ENCODE results near the gene TUBA4B. TPM values are rescaled to one million over a fixed set of nuclear protein-coding genes. Genes with fewer than 3 reads are reported as not detected.

Gene TUBA4B
- total RNA-seq, 3 donors from 2014 or later (not counting 1 experiment from before 2014, with no cell fraction given), result not detected

DNA sequence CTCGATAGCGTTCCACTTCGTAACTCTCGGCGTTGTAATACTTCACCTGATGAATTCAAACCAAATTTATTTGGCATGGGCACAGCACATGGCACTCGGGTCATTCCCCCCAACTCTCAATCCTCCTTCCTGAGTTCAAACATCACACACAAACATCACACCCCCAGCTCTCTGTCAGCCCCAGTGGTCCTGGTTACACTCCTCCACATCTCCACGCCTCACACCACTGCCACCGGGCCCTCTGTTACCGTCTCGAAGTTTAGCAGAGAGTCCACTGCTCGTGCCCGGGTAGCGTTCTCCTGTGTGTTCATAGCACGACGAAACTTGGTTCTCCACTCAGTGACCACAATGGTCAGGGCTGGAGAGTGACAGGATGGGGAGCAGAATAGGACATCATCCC, 38.9 kb upstream of the TUBA4B start:
- H3K27ac Mint-ChIP-seq, result peak overlapping the region in 1 of 2 donors; percentile 15

GRCh38 chr2:219214786-219215185, 38.3 kb upstream of the TUBA4B start:
- Histone ChIP-seq H3K9me3 (ENCODE audit: control insufficient read depth, insufficient read depth, low read length) (no peaks in the 10 kb centered on the region), H3K4me3 (ENCODE audit: low read length) (no peak overlapping the region), H3K27me3 (ENCODE audit: control insufficient read depth, insufficient read depth, low read length) (no peaks in the 10 kb centered on the region), H3K27ac (ENCODE audit: low read length) (no peak overlapping the region), H3K4me1 (ENCODE audit: control insufficient read depth, insufficient read depth, low read length) (peaks cover 41% of the 10 kb centered on the region), H3K36me3 (ENCODE audit: control insufficient read depth, insufficient read depth, low read length) (no peaks in the 10 kb centered on the region)
- Mint-ChIP-seq H3K27ac (no peak overlapping the region), H3K4me1 (peaks cover 13 to 20% of the 10 kb centered on the region in 2 donors), H3K4me3 (no peak overlapping the region), H3K36me3 (no peaks in the 10 kb centered on the region), H3K9me3 (no peaks in the 10 kb centered on the region), H3K27me3 (ENCODE audit: low read depth in 2 of 2) (no peaks in the 10 kb centered on the region)
- ATAC-seq (no peak), DNase-seq (no peak)
- intact Hi-C loops (cut with micrococcal nuclease), result loop anchor here (5.0 kb wide), 1 partner anchor 157 kb away; no protein-coding TSS in a partner anchor
- no peak for TF ChIP-seq CTCF (IDR thresholded peaks at IDR 0.05)
- WGBS (ENCODE audit: insufficient coverage), result 90% methylated on average over 6 of the region's 6 CpGs

More for the DNA sequence above, 38.9 kb upstream of the TUBA4B start:
- Histone ChIP-seq H3K9me3 (ENCODE audit: control insufficient read depth, insufficient read depth, low read length) (no peaks in the 10 kb centered on the region), H3K4me3 (ENCODE audit: low read length) (no peak overlapping the region), H3K36me3 (ENCODE audit: control insufficient read depth, insufficient read depth, low read length) (peaks cover 4% of the 10 kb centered on the region), H3K27ac (ENCODE audit: low read length) (no peak overlapping the region), H3K4me1 (ENCODE audit: control insufficient read depth, insufficient read depth, low read length) (peaks cover 41% of the 10 kb centered on the region), H3K27me3 (ENCODE audit: control insufficient read depth, insufficient read depth, low read length) (no peaks in the 10 kb centered on the region)
- no peaks in the 10 kb centered on the region for H3K9me3 Mint-ChIP-seq
- H3K4me1 Mint-ChIP-seq, result peaks cover 18 to 22% of the 10 kb centered on the region in 2 donors
- no peaks in the 10 kb centered on the region for H3K36me3 Mint-ChIP-seq
- DNase-seq (no peak), ATAC-seq (no peak)
- no peaks in the 10 kb centered on the region for H3K27me3 Mint-ChIP-seq (ENCODE audit: low read depth in 2 of 2)
- no peak for TF ChIP-seq CTCF (IDR thresholded peaks at IDR 0.05)
- H3K4me3 Mint-ChIP-seq, result no peak overlapping the region
- intact Hi-C loops (cut with micrococcal nuclease), result loop anchor here (5.0 kb wide), 1 partner anchor 157 kb away; no protein-coding TSS in a partner anchor
- 95% methylated on average over 15 of the region's 15 CpGs for WGBS (ENCODE audit: insufficient coverage)

- no peak overlapping the region for H3K4me3 ChIP-seq (ENCODE audit: low read length)
- H3K36me3 Mint-ChIP-seq, result no peaks in the 10 kb centered on the region
- no peak overlapping the region for H3K27ac ChIP-seq (ENCODE audit: low read length)
- no peaks in the 10 kb centered on the region for H3K9me3 ChIP-seq (ENCODE audit: control insufficient read depth, insufficient read depth, low read length)
- TF ChIP-seq CTCF (IDR thresholded peaks at IDR 0.05), result no peak
- intact Hi-C loops (cut with micrococcal nuclease), result no loop called here
- peaks cover 11% of the 10 kb centered on the region for H3K36me3 ChIP-seq (ENCODE audit: control insufficient read depth, insufficient read depth, low read length)
- no peak overlapping the region for H3K4me3 Mint-ChIP-seq
- no peak for ATAC-seq
- no peaks in the 10 kb centered on the region for H3K27me3 ChIP-seq (ENCODE audit: control insufficient read depth, insufficient read depth, low read length)
- H3K4me1 ChIP-seq (ENCODE audit: control insufficient read depth, insufficient read depth, low read length), result peaks cover 29% of the 10 kb centered on the region
- DNase-seq, result no peak
- no peak overlapping the region for H3K27ac Mint-ChIP-seq
- no peaks in the 10 kb centered on the region for H3K9me3 Mint-ChIP-seq
- peaks cover 10 to 17% of the 10 kb centered on the region in 2 donors for H3K4me1 Mint-ChIP-seq
- H3K27me3 Mint-ChIP-seq (ENCODE audit: low read depth in 2 of 2), result no peaks in the 10 kb centered on the region
- 95% methylated on average over 27 of the region's 27 CpGs for WGBS (ENCODE audit: insufficient coverage)
Measured at GRCh38 chr2:219215871-219216534, 37.0 kb upstream of the TUBA4B start.

DNA sequence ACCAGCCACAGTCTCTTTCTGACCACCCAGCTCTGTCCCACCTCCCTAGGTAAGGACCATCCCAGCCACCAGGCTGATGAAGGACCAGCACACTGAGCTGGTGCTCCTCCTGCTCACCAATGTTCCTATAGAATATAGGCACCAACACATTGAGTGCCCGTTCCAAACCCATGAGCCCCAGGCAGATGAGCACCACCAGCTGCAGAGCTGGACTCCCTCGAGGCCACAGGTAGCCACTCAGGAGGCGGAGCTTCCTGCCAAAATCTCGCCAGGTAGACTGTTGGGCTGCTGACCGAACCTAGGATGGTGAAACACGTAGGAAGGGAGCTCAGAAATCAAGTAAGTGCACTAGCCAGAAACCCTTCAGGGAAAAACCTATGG, 36.5 kb upstream of the TUBA4B start:
- H3K36me3 Mint-ChIP-seq, result peaks cover 5% of the 10 kb centered on the region
- WGBS (ENCODE audit: insufficient coverage), result 89% methylated on average over 6 of the region's 6 CpGs
- no peaks in the 10 kb centered on the region for H3K9me3 ChIP-seq (ENCODE audit: control insufficient read depth, insufficient read depth, low read length)
- peaks cover 16% of the 10 kb centered on the region for H3K36me3 ChIP-seq (ENCODE audit: control insufficient read depth, insufficient read depth, low read length)
- H3K27ac Mint-ChIP-seq, result no peak overlapping the region
- H3K9me3 Mint-ChIP-seq, result no peaks in the 10 kb centered on the region
- H3K27ac ChIP-seq (ENCODE audit: low read length), result no peak overlapping the region
- no peak overlapping the region for H3K4me3 ChIP-seq (ENCODE audit: low read length)
- no peak overlapping the region for H3K4me3 Mint-ChIP-seq
- peaks cover 6 to 15% of the 10 kb centered on the region in 2 donors for H3K4me1 Mint-ChIP-seq
- peaks cover 24% of the 10 kb centered on the region for H3K4me1 ChIP-seq (ENCODE audit: control insufficient read depth, insufficient read depth, low read length)
- ATAC-seq (no peak), DNase-seq (no peak)
- TF ChIP-seq CTCF (IDR thresholded peaks at IDR 0.05), result no peak
- H3K27me3 Mint-ChIP-seq (ENCODE audit: low read depth in 2 of 2), result no peaks in the 10 kb centered on the region
- intact Hi-C loops (cut with micrococcal nuclease), result no loop called here
- no peaks in the 10 kb centered on the region for H3K27me3 ChIP-seq (ENCODE audit: control insufficient read depth, insufficient read depth, low read length)
